HFF-Myc (cell line): ENCODE measurements around the gene SLC40A1.

Experiments used
- DNase-seq: peaks from one replicate; pipeline ENCODE4 v3.0.0-alpha.2; 2011; ENCODE audit warnings: low read depth; ENCODE audit errors: extremely low read depth
- H3K4me3 ChIP-seq: replicated peaks from 2 replicates; pipeline ENCODE4 v1.5.1; 2011; ENCODE audit warnings: low read depth, mild to moderate bottlenecking, control low read depth, low read length
- TF ChIP-seq, protein P1 (sequence below): IDR thresholded peaks from 2 replicates; pipeline ENCODE4 v1.5.1; 2012; ENCODE audit warnings: mild to moderate bottlenecking, low read depth, low read length, control low read depth; ENCODE audit errors: missing control alignments

SLC40A1 gene, protein sequence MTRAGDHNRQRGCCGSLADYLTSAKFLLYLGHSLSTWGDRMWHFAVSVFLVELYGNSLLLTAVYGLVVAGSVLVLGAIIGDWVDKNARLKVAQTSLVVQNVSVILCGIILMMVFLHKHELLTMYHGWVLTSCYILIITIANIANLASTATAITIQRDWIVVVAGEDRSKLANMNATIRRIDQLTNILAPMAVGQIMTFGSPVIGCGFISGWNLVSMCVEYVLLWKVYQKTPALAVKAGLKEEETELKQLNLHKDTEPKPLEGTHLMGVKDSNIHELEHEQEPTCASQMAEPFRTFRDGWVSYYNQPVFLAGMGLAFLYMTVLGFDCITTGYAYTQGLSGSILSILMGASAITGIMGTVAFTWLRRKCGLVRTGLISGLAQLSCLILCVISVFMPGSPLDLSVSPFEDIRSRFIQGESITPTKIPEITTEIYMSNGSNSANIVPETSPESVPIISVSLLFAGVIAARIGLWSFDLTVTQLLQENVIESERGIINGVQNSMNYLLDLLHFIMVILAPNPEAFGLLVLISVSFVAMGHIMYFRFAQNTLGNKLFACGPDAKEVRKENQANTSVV

DNA sequence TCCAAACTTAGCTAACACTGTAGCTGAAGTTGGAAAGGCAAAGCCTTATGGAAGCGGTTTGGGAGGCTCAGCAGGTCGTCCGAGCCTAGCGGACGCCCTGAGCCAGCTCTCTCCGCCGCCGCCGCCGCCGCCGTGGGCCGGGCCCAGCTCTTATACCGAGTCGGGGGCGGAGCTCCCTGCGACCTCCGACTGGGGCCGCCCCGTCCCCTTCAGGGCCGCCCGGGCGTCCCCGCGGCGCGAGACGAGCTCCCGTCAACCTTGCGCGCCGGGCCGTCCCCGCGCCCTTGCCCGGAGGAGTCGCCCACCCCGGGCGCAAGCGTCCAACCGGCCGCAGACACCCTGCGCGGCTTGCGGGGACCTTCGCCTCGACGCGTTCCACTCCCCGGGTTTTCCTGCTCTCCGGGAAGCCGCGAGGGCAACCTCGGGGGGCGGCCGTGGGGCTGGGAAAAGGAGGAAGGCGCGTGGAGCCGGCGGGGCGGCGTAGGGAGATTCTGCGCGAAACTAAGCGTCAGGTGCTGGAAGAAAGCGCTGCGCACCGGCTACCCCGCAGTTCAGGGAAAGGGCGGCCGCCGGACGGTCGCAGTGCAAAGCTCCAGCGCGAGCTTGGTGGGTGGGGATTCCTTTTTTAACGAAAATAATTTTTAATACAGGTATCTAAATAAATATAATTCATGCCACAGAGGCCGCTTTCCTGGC, at the start of gene SLC40A1:
Gene SLC40A1, minus strand, starts transcription at position 129 of the 696 bp plus-strand sequence. CDS start 326 bp downstream, outside the sequence.
- peak within 1 kb of the TSS; percentile 35 for H3K4me3 ChIP-seq
- DNase-seq, result no peak
- TF ChIP-seq, protein P1, sequence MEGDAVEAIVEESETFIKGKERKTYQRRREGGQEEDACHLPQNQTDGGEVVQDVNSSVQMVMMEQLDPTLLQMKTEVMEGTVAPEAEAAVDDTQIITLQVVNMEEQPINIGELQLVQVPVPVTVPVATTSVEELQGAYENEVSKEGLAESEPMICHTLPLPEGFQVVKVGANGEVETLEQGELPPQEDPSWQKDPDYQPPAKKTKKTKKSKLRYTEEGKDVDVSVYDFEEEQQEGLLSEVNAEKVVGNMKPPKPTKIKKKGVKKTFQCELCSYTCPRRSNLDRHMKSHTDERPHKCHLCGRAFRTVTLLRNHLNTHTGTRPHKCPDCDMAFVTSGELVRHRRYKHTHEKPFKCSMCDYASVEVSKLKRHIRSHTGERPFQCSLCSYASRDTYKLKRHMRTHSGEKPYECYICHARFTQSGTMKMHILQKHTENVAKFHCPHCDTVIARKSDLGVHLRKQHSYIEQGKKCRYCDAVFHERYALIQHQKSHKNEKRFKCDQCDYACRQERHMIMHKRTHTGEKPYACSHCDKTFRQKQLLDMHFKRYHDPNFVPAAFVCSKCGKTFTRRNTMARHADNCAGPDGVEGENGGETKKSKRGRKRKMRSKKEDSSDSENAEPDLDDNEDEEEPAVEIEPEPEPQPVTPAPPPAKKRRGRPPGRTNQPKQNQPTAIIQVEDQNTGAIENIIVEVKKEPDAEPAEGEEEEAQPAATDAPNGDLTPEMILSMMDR, result no peak

DNA sequence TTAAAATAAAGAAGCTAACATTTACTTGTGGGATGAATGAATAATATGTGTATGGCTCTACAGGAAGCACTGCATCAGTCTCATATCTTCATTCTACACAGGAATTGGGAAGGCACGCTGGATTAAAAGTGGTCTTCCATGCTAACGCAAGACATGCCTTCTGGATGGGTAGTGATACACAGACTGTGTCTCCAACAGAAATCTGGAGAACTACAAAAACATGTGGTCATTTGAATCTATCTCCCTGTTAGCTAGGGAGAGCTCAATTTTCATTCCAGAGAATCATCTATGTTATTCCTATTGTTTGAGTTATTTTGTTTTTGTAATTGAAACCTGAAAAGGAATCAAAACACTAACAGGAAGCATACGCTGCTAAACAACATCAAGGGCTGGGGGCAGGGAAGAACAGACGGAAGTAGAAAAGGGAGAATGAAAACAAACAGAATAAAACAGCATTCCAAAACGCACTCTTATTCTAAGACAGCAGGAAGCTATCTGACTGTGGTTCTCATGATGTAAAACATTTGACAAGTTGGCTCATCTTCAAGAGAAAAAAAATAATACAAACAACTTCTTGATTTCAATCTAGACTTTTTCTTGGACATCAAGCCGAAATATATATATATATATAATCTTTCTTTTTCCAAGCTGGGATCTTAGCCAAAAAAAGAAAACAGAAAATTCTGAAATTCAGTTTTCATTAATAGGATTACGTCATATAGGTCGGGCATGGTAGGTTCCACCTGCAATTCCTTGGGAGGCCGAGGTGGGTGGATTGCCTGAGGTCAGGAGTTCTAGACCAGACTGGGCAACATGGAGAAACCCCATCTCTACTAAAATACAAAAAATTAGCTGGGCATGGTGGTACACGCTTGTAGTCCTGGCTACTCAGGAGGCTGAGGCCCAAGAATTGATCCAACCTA, 49.2 kb upstream of the SLC40A1 start:
- no peak overlapping the region for H3K4me3 ChIP-seq
- TF ChIP-seq, protein P1, result no peak
- DNase-seq, result no peak

DNA sequence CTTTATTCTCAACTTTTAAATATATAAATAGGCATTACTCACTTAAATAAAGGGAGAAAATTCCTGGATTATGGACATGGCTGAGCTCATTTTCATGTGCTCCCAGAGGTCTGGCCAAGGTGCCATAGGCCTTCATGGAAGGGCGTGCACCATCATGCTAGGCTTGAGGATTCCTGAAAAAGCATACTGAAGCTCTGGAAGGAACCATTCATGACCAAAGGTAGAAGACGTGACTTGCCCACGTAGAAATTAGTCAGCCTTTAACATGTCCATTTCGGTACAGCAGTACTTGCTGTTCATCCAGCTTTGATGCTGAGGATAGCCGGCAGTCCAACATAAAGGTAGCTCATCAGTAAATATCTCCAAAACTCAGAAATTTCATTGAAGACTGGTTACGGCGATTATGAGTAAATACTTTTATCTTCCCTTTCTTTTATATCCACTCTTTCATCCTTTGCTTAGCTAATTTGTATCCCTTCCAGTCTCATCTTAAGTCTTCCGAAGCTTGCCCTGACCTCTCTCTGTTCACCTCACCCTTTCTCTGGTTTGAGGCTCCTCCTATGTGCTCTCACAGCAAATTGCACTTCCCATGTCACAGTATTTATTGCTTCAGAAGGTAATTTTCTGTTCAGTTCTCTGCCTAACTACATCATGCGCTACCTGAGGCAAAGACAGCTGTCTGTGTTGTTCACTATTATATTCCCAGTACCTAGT, 48.4 kb upstream of the SLC40A1 start:
- TF ChIP-seq, protein P1, result no peak
- DNase-seq, result no peak
- no peak overlapping the region for H3K4me3 ChIP-seq

DNA sequence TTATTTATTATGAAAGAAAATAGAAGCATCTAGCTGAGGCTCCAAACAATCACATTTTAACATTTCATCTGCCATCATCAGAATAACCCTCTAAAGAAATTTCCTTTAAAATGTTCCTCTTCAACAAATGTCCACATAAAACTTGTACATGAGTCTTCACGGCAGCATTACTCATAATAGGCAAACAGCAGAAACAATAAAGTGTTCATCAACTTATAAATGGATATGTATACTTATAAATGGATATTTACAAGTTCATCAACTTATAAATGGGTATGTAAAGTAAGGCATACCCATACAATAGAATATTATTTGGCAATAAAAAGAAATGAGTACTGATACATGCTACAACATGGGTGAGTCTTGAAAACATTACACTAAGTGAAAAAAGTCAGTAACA, 47.2 kb upstream of the SLC40A1 start:
- no peak overlapping the region for H3K4me3 ChIP-seq
- TF ChIP-seq, protein P1, result no peak
- DNase-seq, result no peak

DNA sequence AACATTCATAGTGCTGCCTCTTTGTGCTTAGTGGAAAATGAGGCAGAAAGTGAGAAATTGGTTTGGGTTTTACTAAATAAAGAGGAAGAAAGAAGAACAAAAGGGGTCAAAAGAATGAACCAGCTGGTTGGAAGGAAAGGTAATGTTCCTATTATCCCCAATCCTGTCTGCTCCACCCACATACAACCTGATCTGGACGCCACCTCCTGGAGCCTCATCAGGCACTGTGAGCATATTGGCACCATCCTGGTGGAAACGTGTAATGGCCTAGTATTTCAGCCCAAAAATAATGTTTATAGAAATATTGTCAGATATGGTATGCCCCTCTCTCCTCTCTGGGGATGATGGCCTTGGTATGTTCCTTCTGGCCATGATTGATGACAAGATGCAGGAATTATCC, 45.0 kb upstream of the SLC40A1 start:
- no peak for DNase-seq
- TF ChIP-seq, protein P1, result no peak
- no peak overlapping the region for H3K4me3 ChIP-seq
